Endothelial cell of umbilical vein (primary cell): Measurements from ENCODE around the gene OR12D2.

Source experiments
- CTCF ChIP-seq, 2 donors: IDR thresholded peaks; 1 replicate in 1 of 2; 2 replicates in 1 of 2; pipeline ENCODE4 v1.5.1; 2011; ENCODE audit warnings: low read length in 2 of 2, mild to moderate bottlenecking in 2 of 2, moderate library complexity in 2 of 2, control low read depth in 1 of 2, inconsistent platforms in 1 of 2, low read depth in 1 of 2; ENCODE audit not compliant: insufficient read depth in 1 of 2; ENCODE audit errors: extremely low read depth in 1 of 2
- EZH2 ChIP-seq: IDR thresholded peaks from 2 replicates; pipeline ENCODE4 v1.6.1; 2012; ENCODE audit warnings: borderline replicate concordance, low read depth, mild to moderate bottlenecking, moderate library complexity, low read length, inconsistent platforms; ENCODE audit not compliant: severe bottlenecking
- GATA2 ChIP-seq: IDR thresholded peaks from 2 replicates; pipeline ENCODE4 v1.7.0; 2011; ENCODE audit warnings: low read depth, mild to moderate bottlenecking, moderate library complexity, mixed read lengths, low read length; ENCODE audit not compliant: insufficient read length, insufficient read depth
- JUN ChIP-seq: IDR thresholded peaks from 2 replicates; pipeline ENCODE4 v1.6.1; 2011; ENCODE audit warnings: borderline replicate concordance, low read depth; ENCODE audit not compliant: insufficient read length, insufficient read depth
- MAX ChIP-seq: IDR thresholded peaks from 2 replicates; pipeline ENCODE4 v1.6.1; 2011; ENCODE audit not compliant: insufficient read depth, insufficient read length
- POLR2A ChIP-seq: IDR thresholded peaks from 2 replicates; pipeline ENCODE4 v1.6.1; 2012; ENCODE audit warnings: low read depth, mild to moderate bottlenecking, control low read depth, low read length
- POLR2AphosphoS5 ChIP-seq: IDR thresholded peaks from 2 replicates; pipeline ENCODE4 v1.6.1; 2012; ENCODE audit warnings: low read depth, mild to moderate bottlenecking, control low read depth, low read length, moderate library complexity; ENCODE audit not compliant: insufficient read depth

GRCh38 chr6:29399525-29399924, 4.1 kb downstream of the OR12D2 start:
- no peak for TF ChIP-seq CTCF (IDR thresholded peaks at IDR 0.05; ENCODE audit: extremely low read depth in 1 of 2, insufficient read depth in 1 of 2, low read depth in 1 of 2, low read length in 2 of 2)
- TF ChIP-seq EZH2 = no peak
- no peak for TF ChIP-seq GATA2
- no peak for TF ChIP-seq POLR2A
- TF ChIP-seq MAX = no peak
- TF ChIP-seq POLR2AphosphoS5 = no peak
- TF ChIP-seq JUN = no peak
